K562 (cell line): Measurements from ENCODE around the gene PPP1R12C.

ENCODE experiments used
- CBX3 ChIP-seq, 2 experiments: IDR thresholded peaks; 1 replicate in 1 of 2; 2 replicates in 1 of 2; pipeline ENCODE4 v1.6.1; 2012; ENCODE audit warnings: inconsistent platforms in 2 of 2, low read length in 2 of 2, borderline replicate concordance in 1 of 2, control low read depth in 1 of 2
- MAFG ChIP-seq: fragments of 450-650 bp; conservative IDR thresholded peaks from 2 replicates; pipeline ENCODE4 v1.6.1; 2016; ENCODE audit warnings: missing genetic modification characterization, missing compliant biosample characterization
- POLR2A ChIP-seq: fragments of 450-650 bp; conservative IDR thresholded peaks from 2 replicates; pipeline ENCODE4 v1.6.1; 2016
- RNF2 ChIP-seq: sonication (generic); IDR thresholded peaks from 2 replicates; pipeline ENCODE4 v1.6.1; 2016
- ZNF384 ChIP-seq: IDR thresholded peaks from 2 replicates; pipeline ENCODE4 v1.6.1; 2012; ENCODE audit warnings: low read depth, low read length, improper control_type of control experiment
- TF ChIP-seq, protein P1 (sequence below), 3 experiments: IDR thresholded peaks in 2 of 3; conservative IDR thresholded peaks in 1 of 3; 2 replicates each; pipeline ENCODE4 v1.5.1; 2011 to 2012; ENCODE audit warnings: low read length in 3 of 3, mild to moderate bottlenecking in 3 of 3, control low read depth in 2 of 3, improper control_type of control experiment in 1 of 3, inconsistent platforms in 1 of 3, low read depth in 1 of 3, mixed read lengths in 1 of 3, moderate library complexity in 1 of 3; ENCODE audit not compliant: insufficient read depth in 2 of 3

DNA sequence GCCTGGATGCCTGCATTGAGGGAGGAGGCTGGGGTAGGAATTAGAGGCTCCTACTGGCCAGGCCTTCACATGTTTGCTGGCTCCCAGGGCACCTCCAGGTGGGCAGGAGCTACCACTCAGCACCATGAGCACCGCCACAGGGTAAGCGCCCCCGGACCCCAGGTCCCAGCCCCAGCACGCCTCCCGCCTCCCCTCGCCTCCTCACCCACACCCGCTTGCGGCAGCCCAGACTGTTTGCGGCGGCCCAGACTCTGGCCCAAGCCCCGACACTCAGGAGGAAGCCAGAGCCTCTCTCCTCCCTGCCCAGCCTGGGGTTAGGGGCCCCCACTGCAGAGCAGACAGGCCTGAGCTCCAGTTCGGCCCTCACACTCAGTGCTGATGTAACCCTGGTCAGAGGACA, 41.1 kb downstream of the PPP1R12C start:
- TF ChIP-seq, protein P1, sequence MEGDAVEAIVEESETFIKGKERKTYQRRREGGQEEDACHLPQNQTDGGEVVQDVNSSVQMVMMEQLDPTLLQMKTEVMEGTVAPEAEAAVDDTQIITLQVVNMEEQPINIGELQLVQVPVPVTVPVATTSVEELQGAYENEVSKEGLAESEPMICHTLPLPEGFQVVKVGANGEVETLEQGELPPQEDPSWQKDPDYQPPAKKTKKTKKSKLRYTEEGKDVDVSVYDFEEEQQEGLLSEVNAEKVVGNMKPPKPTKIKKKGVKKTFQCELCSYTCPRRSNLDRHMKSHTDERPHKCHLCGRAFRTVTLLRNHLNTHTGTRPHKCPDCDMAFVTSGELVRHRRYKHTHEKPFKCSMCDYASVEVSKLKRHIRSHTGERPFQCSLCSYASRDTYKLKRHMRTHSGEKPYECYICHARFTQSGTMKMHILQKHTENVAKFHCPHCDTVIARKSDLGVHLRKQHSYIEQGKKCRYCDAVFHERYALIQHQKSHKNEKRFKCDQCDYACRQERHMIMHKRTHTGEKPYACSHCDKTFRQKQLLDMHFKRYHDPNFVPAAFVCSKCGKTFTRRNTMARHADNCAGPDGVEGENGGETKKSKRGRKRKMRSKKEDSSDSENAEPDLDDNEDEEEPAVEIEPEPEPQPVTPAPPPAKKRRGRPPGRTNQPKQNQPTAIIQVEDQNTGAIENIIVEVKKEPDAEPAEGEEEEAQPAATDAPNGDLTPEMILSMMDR (IDR thresholded peaks at IDR 0.05 in 2 of 3, conservative IDR thresholded peaks at IDR 0.05 in 1 of 3; ENCODE audit: insufficient read depth in 2 of 3, low read depth in 1 of 3, low read length in 3 of 3): no peak
- TF ChIP-seq CBX3 (IDR thresholded peaks at IDR 0.05; ENCODE audit: borderline replicate concordance in 1 of 2, low read length in 2 of 2) (no peak), POLR2A (no peak), MAFG (tag) (no peak), RNF2 (no peak), ZNF384 (no peak)
